GM19239 (cell line): Measurements from ENCODE around the gene LRRC14B.

Source experiments
- DNase-seq: peaks from one replicate; pipeline ENCODE4 v3.0.0; 2011; ENCODE audit warnings: low spot score; ENCODE audit not compliant: insufficient read length
- FAIRE-seq: peaks from 2 replicates; lab custom pipeline; 2011; peaks lifted over from hg19 to GRCh38; lab: Jason Lieb, UNC

The LRRC14B gene

DNA sequence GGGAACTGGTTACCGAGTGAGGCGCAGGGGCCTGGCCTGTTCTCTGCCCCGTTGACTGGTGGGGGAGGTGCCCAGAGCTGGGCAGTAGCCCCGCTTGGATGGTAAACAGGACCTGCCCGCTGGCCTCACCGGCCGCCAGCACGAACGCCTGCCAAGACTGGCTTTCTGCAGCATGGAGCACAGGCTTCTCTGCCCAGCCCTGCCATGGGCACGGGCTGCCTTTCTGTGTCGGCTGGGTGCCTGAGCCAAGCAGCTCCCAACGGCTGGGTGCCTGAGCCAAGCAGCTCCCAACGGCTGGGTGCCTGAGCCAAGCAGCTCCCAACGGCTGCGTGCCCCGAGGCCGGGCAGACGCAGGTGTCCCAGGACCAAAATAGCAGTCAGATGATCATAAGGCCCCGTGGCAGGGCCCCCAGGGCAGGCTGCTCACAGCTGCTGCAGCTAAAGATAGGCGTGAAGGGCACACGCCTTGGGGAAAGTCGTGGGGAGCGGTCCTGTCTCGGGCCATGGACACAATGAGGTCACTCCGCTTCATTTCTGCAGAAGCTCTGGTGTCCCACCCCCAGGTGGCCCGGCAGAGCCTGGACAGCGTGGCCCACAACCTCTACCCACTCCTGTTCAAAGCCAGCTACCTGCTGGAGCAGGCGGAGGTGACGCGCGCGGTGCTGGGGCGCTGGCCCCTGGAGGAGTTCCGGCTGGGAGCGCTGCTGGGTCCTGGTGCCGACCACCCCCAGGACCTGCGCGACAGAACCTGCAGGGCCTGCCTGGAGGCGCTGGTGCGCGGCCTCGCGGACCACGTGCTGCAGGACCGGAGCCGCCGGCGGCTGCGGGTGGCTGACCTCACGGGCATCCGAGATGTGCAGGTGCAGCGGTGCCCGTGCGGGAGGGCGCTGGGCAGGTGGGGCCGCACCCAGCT lies at the start of gene LRRC14B:
LRRC14B (plus strand) TSS at position 460 of the 913 bp plus-strand sequence; CDS start at position 504, 44 bp downstream.
- DNase-seq (peak; percentile 45), FAIRE-seq (no peak)

DNA sequence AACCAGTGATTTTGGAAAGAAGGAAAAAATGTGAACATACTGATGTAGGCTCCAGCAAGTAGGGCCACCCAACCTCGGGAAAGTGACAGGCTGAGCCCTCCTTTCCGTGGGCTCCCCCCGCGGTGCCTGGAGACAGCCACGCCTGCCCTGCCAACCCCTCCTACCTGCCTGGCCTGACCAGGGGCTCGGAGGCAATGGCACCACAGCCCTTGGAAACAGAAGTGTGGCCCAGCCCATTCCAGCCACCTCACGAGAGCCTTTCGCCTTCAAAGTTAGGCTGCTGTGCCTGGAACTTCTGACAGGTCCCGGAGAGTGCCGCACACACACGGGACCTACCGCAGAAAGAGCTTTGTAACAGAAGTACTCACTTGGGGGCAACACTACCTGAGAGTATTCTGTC lies 49.5 kb upstream of the LRRC14B start:
- FAIRE-seq (no peak), DNase-seq (no peak)

GRCh38 chr5:142246-142810 lies 49.0 kb upstream of the LRRC14B start:
- DNase-seq (no peak), FAIRE-seq (no peak)

- DNase-seq (no peak), FAIRE-seq (no peak)
Measured at GRCh38 chr5:143041-143440, 48.3 kb upstream of the LRRC14B start.

DNA sequence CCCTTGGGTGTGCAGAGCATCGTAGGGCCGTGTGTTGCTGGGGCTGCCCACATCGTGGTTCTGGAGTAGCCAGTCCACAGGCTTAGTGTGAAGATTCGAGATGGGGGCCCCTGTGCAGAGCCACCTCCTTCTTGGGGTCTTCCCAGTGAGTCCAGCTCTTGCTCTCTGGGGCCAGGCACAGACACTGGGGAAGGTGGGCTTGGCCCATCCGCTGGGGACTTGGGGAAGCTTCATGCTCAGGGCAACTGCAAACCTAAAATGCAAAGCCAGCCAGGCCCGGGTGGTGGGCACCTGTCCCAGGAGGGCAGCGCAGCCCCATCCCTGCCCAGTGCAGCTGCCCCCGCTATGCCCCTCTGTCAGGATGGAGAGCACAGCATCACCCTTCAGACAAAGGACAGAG lies 46.4 kb upstream of the LRRC14B start:
- FAIRE-seq (no peak), DNase-seq (no peak)

DNA sequence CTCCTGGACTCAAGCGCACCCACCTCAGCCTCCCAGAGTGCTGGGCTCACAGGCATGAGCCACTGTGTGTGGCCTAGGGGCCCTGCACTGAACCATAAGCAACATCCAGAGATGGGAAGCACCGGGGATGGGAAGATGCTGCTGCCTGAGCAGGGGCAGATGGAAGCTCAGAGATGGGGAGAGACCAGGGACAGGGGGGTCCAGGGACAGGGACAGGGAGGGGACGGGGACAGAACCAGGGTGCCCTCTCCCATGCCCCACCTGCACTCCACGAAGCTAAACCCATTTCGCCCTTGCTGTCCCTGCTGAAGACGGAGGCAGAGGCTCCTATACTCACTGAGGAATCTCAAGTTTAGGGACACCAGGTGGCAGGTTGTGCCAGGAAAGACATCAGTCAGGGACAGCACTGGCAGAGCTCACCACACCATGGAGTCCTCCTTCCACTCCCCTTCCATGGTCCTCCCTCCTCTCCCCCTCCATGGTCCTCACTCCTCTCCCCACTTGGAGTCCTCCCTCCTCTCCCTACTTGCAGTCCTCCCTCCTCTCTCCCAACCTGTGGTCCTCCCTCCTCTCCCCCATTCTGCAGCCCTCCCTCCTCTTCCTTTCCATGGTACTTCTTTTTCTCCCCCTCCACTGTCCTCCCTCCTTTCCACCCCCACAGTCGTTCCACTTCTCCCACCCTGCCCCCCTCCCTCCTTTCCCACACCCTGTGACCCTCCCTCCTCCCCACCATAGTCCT lies 45.5 kb upstream of the LRRC14B start:
- FAIRE-seq (no peak), DNase-seq (no peak)

DNA sequence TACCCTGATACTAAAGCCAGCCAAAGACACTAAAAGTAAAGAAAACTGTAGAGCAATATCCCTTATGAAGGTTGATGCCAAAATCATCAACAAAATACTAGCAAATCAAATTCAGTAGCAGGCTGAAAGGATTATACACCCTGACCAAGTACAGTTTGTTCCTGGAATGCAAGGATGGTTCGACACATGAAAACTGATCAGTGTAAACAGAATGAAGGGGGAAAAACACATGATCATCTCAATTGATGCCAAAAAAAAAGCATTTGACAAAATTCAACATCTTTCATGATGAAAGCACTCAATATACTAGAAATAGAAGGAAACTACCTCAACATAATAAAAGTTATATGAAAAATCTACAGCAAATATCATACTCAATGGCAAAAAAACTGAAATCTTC lies 43.5 kb upstream of the LRRC14B start:
- no peak for FAIRE-seq
- no peak for DNase-seq

DNA sequence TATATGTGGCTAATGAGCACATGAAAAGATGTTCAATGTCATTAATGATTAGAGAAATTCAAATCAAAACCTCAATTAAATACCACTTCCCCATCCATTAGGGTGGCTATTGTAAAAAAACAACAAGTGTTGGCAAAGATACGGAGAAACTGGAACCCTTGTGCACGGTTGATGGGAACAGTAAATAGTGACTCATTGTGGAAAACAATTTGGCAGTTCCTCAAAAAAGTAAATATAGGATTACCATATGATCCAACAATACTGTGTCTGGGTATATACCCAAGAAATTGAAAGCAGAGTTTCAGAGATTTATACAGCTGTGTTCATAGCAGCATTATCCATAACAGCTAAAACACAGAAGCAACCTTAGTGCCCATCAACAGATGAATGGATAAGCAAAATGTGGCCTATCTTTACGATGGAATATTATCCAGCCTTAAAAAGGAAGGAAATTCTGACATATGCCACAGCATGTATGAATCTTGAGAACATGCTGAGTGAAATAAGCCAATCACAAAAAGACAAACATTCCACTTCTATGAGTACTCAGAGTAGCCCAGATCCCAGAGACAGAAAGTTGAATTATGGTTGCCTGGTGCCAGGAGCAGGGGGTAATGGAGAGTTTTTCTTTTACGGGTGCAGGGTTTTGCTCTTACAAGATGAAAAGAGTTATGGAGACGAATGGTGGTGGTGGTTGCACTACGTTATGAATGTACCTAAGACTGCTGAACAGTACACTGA lies 41.4 kb upstream of the LRRC14B start:
- FAIRE-seq (no peak), DNase-seq (no peak)

- no peak for FAIRE-seq
- no peak for DNase-seq
Measured at GRCh38 chr5:150746-151145, 40.5 kb upstream of the LRRC14B start.

GRCh38 chr5:152077-152476 lies 39.2 kb upstream of the LRRC14B start:
- DNase-seq (no peak), FAIRE-seq (no peak)

- FAIRE-seq (no peak), DNase-seq (no peak)
Measured at GRCh38 chr5:153256-153655, 38.0 kb upstream of the LRRC14B start.

- DNase-seq, result no peak
- no peak for FAIRE-seq
Measured at GRCh38 chr5:154236-154635, 37.1 kb upstream of the LRRC14B start.

GRCh38 chr5:154826-155225 lies 36.5 kb upstream of the LRRC14B start:
- DNase-seq (no peak), FAIRE-seq (no peak)

DNA sequence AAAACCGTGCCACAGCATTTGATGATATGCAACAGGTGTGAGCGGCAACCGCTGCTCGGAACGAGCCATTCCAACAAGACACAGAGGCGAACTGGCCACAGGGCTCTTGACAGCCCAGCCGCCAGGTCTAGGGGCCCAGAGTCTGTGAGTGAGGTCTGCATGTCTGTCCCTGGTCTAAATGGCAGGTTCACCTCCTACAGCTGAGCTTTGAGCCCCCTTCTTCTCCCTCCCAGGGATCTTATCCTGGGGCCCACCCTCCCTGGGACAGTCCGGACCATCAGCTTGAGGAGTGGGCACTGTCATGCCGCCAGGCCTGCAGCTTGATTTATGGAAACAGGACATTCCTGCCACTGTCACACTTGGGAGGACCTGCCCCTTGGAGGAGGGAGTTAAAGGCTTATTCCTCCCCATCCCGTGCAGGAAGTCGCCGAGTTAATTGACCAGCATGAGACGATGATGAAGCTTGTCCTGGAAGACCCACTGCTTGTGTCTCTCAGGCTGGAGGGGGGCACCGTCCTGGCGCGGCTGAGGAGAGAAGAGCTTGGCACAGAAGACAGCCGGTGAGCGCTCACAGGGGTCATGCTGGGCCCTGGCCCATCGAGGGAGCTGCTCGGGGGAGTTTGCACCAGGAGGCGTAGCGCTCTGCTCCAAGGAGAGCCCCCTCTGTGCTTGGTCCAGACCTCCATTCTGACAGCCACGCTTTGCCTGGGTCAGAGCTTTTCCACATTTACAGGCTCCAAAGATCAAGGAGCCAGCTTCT lies 35.5 kb upstream of the LRRC14B start:
- DNase-seq (no peak), FAIRE-seq (no peak)

DNA sequence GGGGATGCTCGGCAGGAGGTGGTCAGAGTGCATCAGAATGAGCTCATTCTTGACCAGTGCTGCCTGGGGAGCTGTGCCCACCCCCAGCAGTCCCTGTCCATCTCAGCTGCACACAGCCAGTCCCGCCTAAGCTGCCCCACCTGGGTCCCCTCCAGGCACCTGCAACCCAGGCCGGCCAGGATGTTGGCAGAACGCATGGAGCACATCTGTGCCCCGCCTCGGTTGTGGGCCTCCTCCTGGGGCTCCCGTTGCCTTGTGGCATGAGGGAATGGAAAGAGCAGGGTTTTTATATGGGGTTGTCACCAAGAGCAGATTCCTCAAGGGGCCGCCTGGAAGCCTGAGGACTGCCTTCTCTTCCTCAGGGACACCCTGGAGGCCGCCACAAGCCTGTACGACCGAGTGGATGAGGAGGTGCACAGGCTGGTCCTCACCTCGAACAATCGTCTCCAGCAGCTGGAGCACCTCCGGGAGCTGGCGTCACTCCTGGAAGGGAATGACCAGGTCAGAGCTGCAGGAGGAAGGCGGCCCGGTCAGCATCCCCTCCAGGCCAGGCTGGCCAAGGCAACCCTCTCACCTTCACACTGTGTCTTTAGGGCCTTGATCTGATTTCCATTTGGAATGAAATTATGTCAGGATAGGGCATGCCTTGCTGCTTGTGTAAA lies 34.8 kb upstream of the LRRC14B start:
- no peak for DNase-seq
- FAIRE-seq, result no peak

- DNase-seq, result no peak
- FAIRE-seq, result no peak
Measured at GRCh38 chr5:157126-157715, 34.1 kb upstream of the LRRC14B start.

- DNase-seq (no peak), FAIRE-seq (no peak)
Measured at GRCh38 chr5:157801-158200, 33.5 kb upstream of the LRRC14B start.

DNA sequence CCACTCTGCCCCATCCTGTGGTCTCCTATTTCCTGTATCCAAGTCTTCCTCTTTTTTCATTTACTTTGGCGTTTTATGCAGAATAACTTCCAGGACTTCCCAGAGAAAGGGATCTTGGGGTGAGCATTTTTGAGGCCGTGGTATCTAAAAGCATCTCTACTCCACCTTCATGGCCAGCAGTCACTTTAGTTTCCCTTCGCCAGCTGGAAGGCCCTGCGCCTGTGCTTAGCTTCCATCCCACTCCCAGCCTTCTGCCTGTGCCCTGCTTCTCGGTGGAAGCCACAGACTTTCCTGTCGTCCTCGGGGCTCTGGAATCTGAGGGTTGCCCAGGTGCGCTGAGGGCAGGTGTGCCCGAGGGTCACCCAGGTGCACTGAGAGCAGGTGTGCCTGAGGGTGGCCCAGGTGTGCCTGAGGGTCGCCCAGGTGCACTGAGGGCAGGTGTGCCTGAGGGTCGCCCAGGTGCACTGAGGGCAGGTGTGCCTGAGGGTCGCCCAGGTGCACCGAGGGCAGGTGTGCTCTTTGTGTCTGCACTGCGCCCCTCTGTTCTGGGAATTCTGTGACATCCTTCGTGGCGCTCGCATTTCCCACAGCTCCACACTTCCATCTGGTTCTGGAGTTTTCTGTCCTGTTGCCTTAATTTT lies 32.4 kb upstream of the LRRC14B start:
- FAIRE-seq (no peak), DNase-seq (no peak)
